Trophoblast cell (in vitro differentiated cells and primary cell): Measurements from ENCODE around the gene SCP2D1.

ENCODE experiments used
- DNase-seq, 2 donors: peaks; one replicate each; pipeline ENCODE4 v3.0.0-alpha.2; 2016
- H2AFZ ChIP-seq: 2 replicates; pipeline ENCODE4 v1.6.1; 2013; ENCODE audit warnings: low read length, moderate library complexity, mild to moderate bottlenecking; ENCODE audit not compliant: insufficient read depth, poor library complexity
- H2AK5ac ChIP-seq: 2 replicates; pipeline ENCODE4 v1.6.1; 2013; ENCODE audit warnings: mild to moderate bottlenecking, low read length
- H2BK120ac ChIP-seq: 2 replicates; pipeline ENCODE4 v1.6.1; 2013; ENCODE audit warnings: low read length, mild to moderate bottlenecking, moderate library complexity; ENCODE audit not compliant: insufficient read depth, poor library complexity
- H2BK12ac ChIP-seq: 2 replicates; pipeline ENCODE4 v1.6.1; 2013; ENCODE audit warnings: mild to moderate bottlenecking, low read length, moderate library complexity
- H2BK5ac ChIP-seq: 2 replicates; pipeline ENCODE4 v1.6.1; 2013; ENCODE audit warnings: low read length, low read depth, moderate library complexity, mild to moderate bottlenecking; ENCODE audit not compliant: poor library complexity
- H3K14ac ChIP-seq: 2 replicates; pipeline ENCODE4 v1.6.1; 2013; ENCODE audit warnings: mild to moderate bottlenecking, low read length
- H3K18ac ChIP-seq: 2 replicates; pipeline ENCODE4 v1.6.1; 2013; ENCODE audit warnings: mild to moderate bottlenecking, low read length
- H3K23ac ChIP-seq: 2 replicates; pipeline ENCODE4 v1.6.1; 2013; ENCODE audit warnings: low read length
- H3K27ac ChIP-seq: 2 replicates; pipeline ENCODE4 v1.5.1; 2013; ENCODE audit warnings: low read depth, mild to moderate bottlenecking, inconsistent platforms, low read length, moderate library complexity
- H3K27me3 ChIP-seq: 2 replicates; pipeline ENCODE4 v1.6.1; 2013; ENCODE audit warnings: inconsistent platforms, mild to moderate bottlenecking, low read length, moderate library complexity; ENCODE audit not compliant: insufficient read depth
- H3K36me3 ChIP-seq, 2 experiments: 1 replicate in 1 of 2; 2 replicates in 1 of 2; pipeline ENCODE4 v1.6.1; 2013; ENCODE audit warnings: low read length in 2 of 2, mild to moderate bottlenecking in 2 of 2, moderate library complexity in 1 of 2; ENCODE audit not compliant: insufficient read depth in 2 of 2, control insufficient read depth in 1 of 2
- H3K4ac ChIP-seq: 2 replicates; pipeline ENCODE4 v1.6.1; 2013; ENCODE audit warnings: low read depth, mild to moderate bottlenecking, low read length, moderate library complexity
- H3K4me1 ChIP-seq, 2 experiments: 1 replicate in 1 of 2; 2 replicates in 1 of 2; pipeline ENCODE4 v1.6.1; 2013; ENCODE audit warnings: low read length in 2 of 2, mild to moderate bottlenecking in 2 of 2, moderate library complexity in 1 of 2; ENCODE audit not compliant: insufficient read depth in 2 of 2, control insufficient read depth in 1 of 2
- H3K4me2 ChIP-seq: 2 replicates; pipeline ENCODE4 v1.6.1; 2013; ENCODE audit warnings: inconsistent platforms, mild to moderate bottlenecking, low read length, moderate library complexity
- H3K4me3 ChIP-seq: 2 replicates; pipeline ENCODE4 v1.5.1; 2013; ENCODE audit warnings: mild to moderate bottlenecking, low read depth, low read length, inconsistent platforms
- H3K79me1 ChIP-seq: one replicate; pipeline ENCODE4 v1.6.1; 2013; ENCODE audit warnings: low read length
- H3K79me2 ChIP-seq: 2 replicates; pipeline ENCODE4 v1.6.1; 2013; ENCODE audit warnings: low read length, mild to moderate bottlenecking; ENCODE audit not compliant: control insufficient read depth, insufficient read depth, poor library complexity
- H3K9ac ChIP-seq: 2 replicates; pipeline ENCODE4 v1.6.1; 2013; ENCODE audit warnings: mild to moderate bottlenecking, low read length
- H3K9me3 ChIP-seq: 2 replicates; pipeline ENCODE4 v1.6.1; 2013; ENCODE audit warnings: low read depth, mild to moderate bottlenecking, control low read depth, inconsistent platforms, low read length; ENCODE audit not compliant: insufficient read depth
- H4K12ac ChIP-seq: 2 replicates; pipeline ENCODE4 v1.6.1; 2013; ENCODE audit warnings: low read depth, mild to moderate bottlenecking, low read length, moderate library complexity
- H4K8ac ChIP-seq: 2 replicates; pipeline ENCODE4 v1.6.1; 2013; ENCODE audit warnings: low read depth, mild to moderate bottlenecking, low read length, moderate library complexity
- H4K91ac ChIP-seq: one replicate; pipeline ENCODE4 v1.6.1; 2013; ENCODE audit warnings: low read depth, mild to moderate bottlenecking, low read length, moderate library complexity
- WGBS: extraction: QIAGEN DNeasy Blood & Tissue Kit; methylation state at CpG from one replicate; pipeline ENCODE4 v1.1.7; 2013; ENCODE audit warnings: missing lambda C conversion rate; ENCODE audit not compliant: insufficient read length, insufficient coverage; ENCODE audit errors: extremely low coverage; 5-methylcytosine and 5-hydroxymethylcytosine counted together

Gene SCP2D1

GRCh38 chr20:18858816-18859215 is 45.2 kb downstream of the SCP2D1 start:
- H3K27me3 ChIP-seq, result no peaks in the 10 kb centered on the region
- no peak overlapping the region for H3K4me2 ChIP-seq
- no peak overlapping the region for H4K12ac ChIP-seq
- H3K27ac ChIP-seq, result no peak overlapping the region
- no peak overlapping the region for H2BK12ac ChIP-seq
- H4K91ac ChIP-seq, result no peak overlapping the region
- H3K18ac ChIP-seq, result no peak overlapping the region
- no peak overlapping the region for H3K4me3 ChIP-seq
- no peak overlapping the region for H3K14ac ChIP-seq
- H3K23ac ChIP-seq, result no peak overlapping the region
- H4K8ac ChIP-seq, result no peak overlapping the region
- H3K36me3 ChIP-seq, result no peaks in the 10 kb centered on the region
- no peak overlapping the region for H2BK120ac ChIP-seq
- WGBS, result no CpG with 5 or more reads among the region's 3 CpGs
- H3K9me3 ChIP-seq, result peaks cover 3% of the 10 kb centered on the region
- no peaks in the 10 kb centered on the region for H3K79me1 ChIP-seq
- no peak overlapping the region for H3K4ac ChIP-seq
- H2AK5ac ChIP-seq, result no peak overlapping the region
- no peak overlapping the region for H3K9ac ChIP-seq
- H3K79me2 ChIP-seq, result no peaks in the 10 kb centered on the region
- H2BK5ac ChIP-seq, result no peak overlapping the region
- DNase-seq, result no peak
- no peak overlapping the region for H2AFZ ChIP-seq
- H3K4me1 ChIP-seq, result no peaks in the 10 kb centered on the region
